K562 (cell line): ENCODE data around the gene SPATA31D1. TPM values are rescaled to one million over a fixed set of nuclear protein-coding genes. Genes with fewer than 3 reads are reported as not detected.

ENCODE experiments used
- ATAC-seq: fragments of 200-7000 bp; cut with Tn5 transposase; 3 replicates; pipeline ENCODE4 v1.9.1; 2020; ENCODE audit warnings: moderate library complexity
- BruUV-seq: library from RNA; stranded (reverse); fragments of 400-500 nt; replicated peaks from 2 replicates; lab custom pipeline; 2021; lab: Mats Ljungman, UMichigan
- CTCF ChIA-PET: fragments of 300-600 bp; formaldehyde crosslinking; extraction: SDS; loops from one replicate; lab custom pipeline; 2021; ENCODE audit warnings: low intra/inter-chr PET ratio; lab: Yijun Ruan, JAX
- POLR2A ChIA-PET: fragments of 300-600, 350-650 bp; sonication (Branson Sonifier 250); formaldehyde crosslinking; extraction: SDS; loops from one replicate; lab custom pipeline; 2021; ENCODE audit warnings: antibody characterized with exemption, inconsistent platforms; lab: Yijun Ruan, JAX
- DNase-seq, 4 experiments: peaks; one replicate each; pipeline versions ENCODE4 v3.0.0 to v3.0.0-alpha.2; 2011 to 2018; ENCODE audit warnings: low spot score in 3 of 4, mixed read lengths in 3 of 4; ENCODE audit errors: extremely low read depth in 1 of 4
- FAIRE-seq: peaks from 2 replicates; lab custom pipeline; 2011; peaks lifted over from hg19 to GRCh38; lab: Jason Lieb, UNC
- H2AFZ ChIP-seq: 2 replicates; pipeline ENCODE4 v1.6.0; 2011; ENCODE audit warnings: low read depth, low read length, control low read depth, inconsistent platforms
- H3K27ac ChIP-seq: fragments of 200-600 bp; 3 replicates; pipeline ENCODE4 v1.8.0; 2011; ENCODE audit warnings: low read depth, mild to moderate bottlenecking, control low read depth, inconsistent platforms, low read length, moderate library complexity, mixed read lengths; ENCODE audit errors: extremely low read depth
- H3K27me3 ChIP-seq, 2 experiments: fragments of 300-600 bp in 1 of 2; 2 replicates in 1 of 2; 3 replicates in 1 of 2; pipeline versions ENCODE4 v1.6.0 to v1.8.0; 2011; ENCODE audit warnings: inconsistent platforms in 2 of 2, low read length in 2 of 2, mild to moderate bottlenecking in 1 of 2, mixed read lengths in 1 of 2, moderate library complexity in 1 of 2; ENCODE audit not compliant: control insufficient read depth in 2 of 2, insufficient read depth in 2 of 2
- H3K36me3 ChIP-seq: fragments of 300-600 bp; 3 replicates; pipeline ENCODE4 v1.8.0; 2011; ENCODE audit warnings: mild to moderate bottlenecking, low read length, inconsistent platforms; ENCODE audit not compliant: control insufficient read depth, insufficient read depth
- H3K4me1 ChIP-seq, 2 experiments: fragments of 200-600 bp in 1 of 2; replicated peaks in 1 of 2; 2 replicates in 1 of 2; 3 replicates in 1 of 2; pipeline versions ENCODE4 v1.5.1 to v1.8.0; 2011; ENCODE audit warnings: inconsistent platforms in 2 of 2, low read length in 2 of 2, mild to moderate bottlenecking in 1 of 2, mixed read lengths in 1 of 2, moderate library complexity in 1 of 2; ENCODE audit not compliant: control insufficient read depth in 2 of 2, insufficient read depth in 2 of 2
- H3K4me2 ChIP-seq: 2 replicates; pipeline ENCODE4 v1.6.1; 2011; ENCODE audit warnings: low read length, control low read depth, inconsistent platforms, mixed read lengths; ENCODE audit not compliant: insufficient read depth
- H3K4me3 ChIP-seq: fragments of 200-600 bp; sonication (generic), shearing (Covaris generic); 2 replicates; pipeline ENCODE4 v1.5.1; 2016; ENCODE audit warnings: control low read depth, inconsistent platforms
- H3K79me2 ChIP-seq: fragments of 200-600 bp; 3 replicates; pipeline ENCODE4 v1.8.0; 2011; ENCODE audit warnings: low read length, inconsistent platforms; ENCODE audit not compliant: control insufficient read depth, insufficient read depth
- H3K9ac ChIP-seq, 2 experiments: 2 replicates each; pipeline versions ENCODE4 v1.6.0 to v1.6.1; 2011; ENCODE audit warnings: low read depth in 2 of 2, low read length in 2 of 2, control low read depth in 1 of 2, inconsistent platforms in 1 of 2, mild to moderate bottlenecking in 1 of 2, mixed read lengths in 1 of 2; ENCODE audit not compliant: insufficient read depth in 1 of 2
- H3K9me1 ChIP-seq: one replicate; pipeline ENCODE4 v1.6.0; 2011; ENCODE audit warnings: inconsistent platforms, mild to moderate bottlenecking, low read length, moderate library complexity; ENCODE audit not compliant: control insufficient read depth, insufficient read depth
- H3K9me3 ChIP-seq: replicated peaks from 2 replicates; pipeline ENCODE4 v1.5.1; 2011; ENCODE audit warnings: low read depth, low read length, inconsistent platforms; ENCODE audit not compliant: control insufficient read depth, insufficient read depth
- H4K20me1 ChIP-seq: replicated peaks from 2 replicates; pipeline ENCODE4 v1.6.1; 2011; ENCODE audit warnings: low read length, inconsistent platforms, mixed read lengths; ENCODE audit not compliant: control insufficient read depth, insufficient read depth
- CREBBP ChIP-seq: IDR thresholded peaks from one replicate; pipeline ENCODE4 v1.6.1; 2012; ENCODE audit warnings: low read depth, mild to moderate bottlenecking, control low read depth, inconsistent platforms, low read length
- EWSR1 ChIP-seq: fragments of 450-650 bp; IDR thresholded peaks from 2 replicates; pipeline ENCODE4 v1.6.1; 2018; ENCODE audit warnings: borderline replicate concordance, mild to moderate bottlenecking, low read depth, moderate library complexity; ENCODE audit not compliant: partially characterized antibody
- KDM5B ChIP-seq: fragments of 200-600 bp; sonication (generic); IDR thresholded peaks from 2 replicates; pipeline ENCODE4 v1.6.1; 2012; ENCODE audit warnings: low read depth, mild to moderate bottlenecking, moderate library complexity, low read length, control low read depth, inconsistent platforms; ENCODE audit not compliant: insufficient replicate concordance
- KLF10 ChIP-seq: fragments of 250-450 bp; sonication (Bioruptor Pico); IDR thresholded peaks from 2 replicates; pipeline ENCODE4 v1.6.1; 2021; ENCODE audit warnings: matching md5 sums
- NFE2 ChIP-seq: IDR thresholded peaks from 2 replicates; pipeline ENCODE4 v1.6.1; 2014; ENCODE audit warnings: antibody characterized with exemption, low read depth
- PCBP2 ChIP-seq: fragments of 200-400 bp; formaldehyde crosslinking; IDR thresholded peaks from 2 replicates; pipeline ENCODE4 v1.6.1; 2018; ENCODE audit warnings: low read length, low read depth, mild to moderate bottlenecking, moderate library complexity; ENCODE audit not compliant: poor library complexity, severe bottlenecking
- RERE ChIP-seq: sonication (generic); formaldehyde crosslinking; IDR thresholded peaks from 2 replicates; pipeline ENCODE4 v1.8.0; 2023; ENCODE audit warnings: missing genetic modification reagents, mild to moderate bottlenecking, borderline replicate concordance
- TAF1 ChIP-seq: IDR thresholded peaks from 2 replicates; pipeline ENCODE4 v1.6.1; 2011; ENCODE audit warnings: mild to moderate bottlenecking, low read length, moderate library complexity; ENCODE audit not compliant: insufficient read depth, control insufficient read depth, severe bottlenecking; ENCODE audit errors: extremely low read depth
- THRB ChIP-seq: fragments of 450-650 bp; formaldehyde crosslinking; conservative IDR thresholded peaks from 2 replicates; pipeline ENCODE4 v1.4.0; 2022; ENCODE audit warnings: mild to moderate bottlenecking, missing genetic modification characterization
- ZNF197 ChIP-seq: fragments of 200-800 bp; sonication (Bioruptor generic); IDR thresholded peaks from 2 replicates; pipeline ENCODE4 v1.6.1; 2016; ENCODE audit warnings: low read depth, missing genetic modification characterization, missing compliant biosample characterization
- WGBS: fragments of 100-300 bp; shearing (Covaris generic); methylation state at CpG from one replicate; pipeline ENCODE4 v1.1.6; 2016; ENCODE audit warnings: low coverage, mixed read lengths; ENCODE audit not compliant: insufficient coverage; ENCODE audit errors: missing lambda C conversion rate; 5-methylcytosine and 5-hydroxymethylcytosine counted together
- in situ Hi-C: fragments of 300-500 bp; cut with MboI; formaldehyde crosslinking; loops from 4 replicates; pipeline ENCODE4 v1.15.0; 2018; ENCODE audit warnings: inconsistent platforms, mixed read lengths
- intact Hi-C: fragments of 100-400 bp; cut with micrococcal nuclease; formaldehyde crosslinking; loops from 2 replicates; pipeline ENCODE4 v1.14.2; 2022
- polyA plus RNA-seq, 8 experiments: library from polyadenylated mRNA; depleted of rRNA in 4 of 8; stranded (reverse) in 5 of 8; unstranded in 3 of 8; fragments of >200 nt; fragmentation: Nextera tagmentation in 2 of 8; fragmentation: Illumina TruSeq in 1 of 8; extraction: Ambion mirVana in 2 of 8; extraction: Trizol in 1 of 8; gene quantifications; 2 replicates each; pipeline versions ENCODE4 v1.2.1 to v1.2.3, GENCODE V29; 2011 to 2014; ENCODE audit warnings: inconsistent platforms in 1 of 8, missing spikeins in 1 of 8
- total RNA-seq, 7 experiments: library from RNA; depleted of rRNA in 6 of 7; stranded (reverse); fragments of >200 nt in 6 of 7; fragmentation: Illumina TruSeq in 2 of 7; extraction: Trizol in 2 of 7; gene quantifications; 2 replicates each; pipeline versions ENCODE4 v1.2.1 to v1.2.3, GENCODE V29; 2011 to 2021; ENCODE audit warnings: low replicate concordance in 1 of 7
- TF ChIP-seq, protein P1 (sequence below): sonication (generic); formaldehyde crosslinking; IDR thresholded peaks from 2 replicates; pipeline ENCODE4 v1.8.1; 2023; ENCODE audit warnings: mild to moderate bottlenecking, missing genetic modification reagents
- TF ChIP-seq, protein P2 (sequence below): fragments of 450-650 bp; IDR thresholded peaks from one replicate; pipeline ENCODE4 v1.6.1; 2018; ENCODE audit warnings: mild to moderate bottlenecking, moderate library complexity; ENCODE audit not compliant: partially characterized antibody

Gene SPATA31D1
- total and polyA plus RNA-seq, 9 of the 15 experiments (the other 6 are each of a cell fraction or from before 2014, with no cell fraction given) = not detected

GRCh38 chr9:82012276-82012675 is 23.7 kb downstream of the SPATA31D1 start:
- H3K79me2 ChIP-seq = no peaks in the 10 kb centered on the region

More at GRCh38 chr9:82012276-82012675, 23.7 kb downstream of the SPATA31D1 start:
- Histone ChIP-seq H4K20me1 (no peaks in the 10 kb centered on the region), H3K9ac (no peak overlapping the region), H2AFZ (no peak overlapping the region), H3K27me3 (no peaks in the 10 kb centered on the region), H3K9me1 (no peaks in the 10 kb centered on the region), H3K4me1 (no peaks in the 10 kb centered on the region), H3K4me3 (no peak overlapping the region), H3K27ac (no peak overlapping the region), H3K4me2 (no peak overlapping the region), H3K9me3 (no peaks in the 10 kb centered on the region), H3K36me3 (no peaks in the 10 kb centered on the region)
- FAIRE-seq = no peak
- TF ChIP-seq, protein P1, sequence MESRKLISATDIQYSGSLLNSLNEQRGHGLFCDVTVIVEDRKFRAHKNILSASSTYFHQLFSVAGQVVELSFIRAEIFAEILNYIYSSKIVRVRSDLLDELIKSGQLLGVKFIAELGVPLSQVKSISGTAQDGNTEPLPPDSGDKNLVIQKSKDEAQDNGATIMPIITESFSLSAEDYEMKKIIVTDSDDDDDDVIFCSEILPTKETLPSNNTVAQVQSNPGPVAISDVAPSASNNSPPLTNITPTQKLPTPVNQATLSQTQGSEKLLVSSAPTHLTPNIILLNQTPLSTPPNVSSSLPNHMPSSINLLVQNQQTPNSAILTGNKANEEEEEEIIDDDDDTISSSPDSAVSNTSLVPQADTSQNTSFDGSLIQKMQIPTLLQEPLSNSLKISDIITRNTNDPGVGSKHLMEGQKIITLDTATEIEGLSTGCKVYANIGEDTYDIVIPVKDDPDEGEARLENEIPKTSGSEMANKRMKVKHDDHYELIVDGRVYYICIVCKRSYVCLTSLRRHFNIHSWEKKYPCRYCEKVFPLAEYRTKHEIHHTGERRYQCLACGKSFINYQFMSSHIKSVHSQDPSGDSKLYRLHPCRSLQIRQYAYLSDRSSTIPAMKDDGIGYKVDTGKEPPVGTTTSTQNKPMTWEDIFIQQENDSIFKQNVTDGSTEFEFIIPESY (CRISPR knock-in tag) = no peak
- TF ChIP-seq KDM5B (no peak), NFE2 (no peak), ZNF197 (CRISPR knock-in tag) (no peak), CREBBP (no peak), PCBP2 (no peak), KLF10 (no peak), THRB (CRISPR knock-in tag) (no peak), RERE (CRISPR knock-in tag) (no peak), TAF1 (no peak), EWSR1 (no peak)
- TF ChIP-seq, protein P2, sequence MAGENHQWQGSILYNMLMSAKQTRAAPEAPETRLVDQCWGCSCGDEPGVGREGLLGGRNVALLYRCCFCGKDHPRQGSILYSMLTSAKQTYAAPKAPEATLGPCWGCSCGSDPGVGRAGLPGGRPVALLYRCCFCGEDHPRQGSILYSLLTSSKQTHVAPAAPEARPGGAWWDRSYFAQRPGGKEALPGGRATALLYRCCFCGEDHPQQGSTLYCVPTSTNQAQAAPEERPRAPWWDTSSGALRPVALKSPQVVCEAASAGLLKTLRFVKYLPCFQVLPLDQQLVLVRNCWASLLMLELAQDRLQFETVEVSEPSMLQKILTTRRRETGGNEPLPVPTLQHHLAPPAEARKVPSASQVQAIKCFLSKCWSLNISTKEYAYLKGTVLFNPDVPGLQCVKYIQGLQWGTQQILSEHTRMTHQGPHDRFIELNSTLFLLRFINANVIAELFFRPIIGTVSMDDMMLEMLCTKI = no peak
- in situ Hi-C loops = no loop called here
- no peak for DNase-seq
- WGBS = 0% methylated on average over 1 of the region's 1 CpG
- no peak for ATAC-seq
- intact Hi-C loops = no loop called here
- CTCF ChIA-PET = no interaction called here
- no TSS peak for BruUV-seq
- POLR2A ChIA-PET = no interaction called here
